ENCODE results near the gene GBP3. TPM values are rescaled to one million over a fixed set of nuclear protein-coding genes. Genes with fewer than 3 reads are reported as not detected.

Gene GBP3
- total RNA-seq, 1 experiment from 2014 or later = 0.48 TPM

DNA sequence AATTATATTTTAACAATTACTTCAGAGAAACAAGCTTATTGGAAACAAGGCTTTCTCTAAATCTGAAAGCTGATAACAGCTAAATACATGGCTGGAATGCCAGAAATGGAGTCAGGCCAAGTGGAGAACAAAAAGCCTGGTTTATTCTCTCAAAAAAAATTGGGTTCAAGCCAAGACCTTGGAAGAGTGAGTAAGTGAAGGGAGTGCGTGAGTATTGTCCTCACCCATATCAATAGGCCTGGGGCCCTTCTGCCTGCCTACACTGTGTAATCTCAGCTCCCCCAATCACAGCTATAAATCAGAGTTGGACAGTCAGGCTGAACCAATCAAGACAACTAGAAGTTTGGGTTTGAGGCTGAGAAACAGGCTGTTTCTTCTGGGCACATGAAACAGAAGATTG lies 37.6 kb downstream of the GBP3 start:
- ChIA-PET CTCF (no interaction called here), POLR2A (interaction anchor here (1.1 kb wide), 1 partner anchor 13 kb away, joined by 3 read pairs; no protein-coding TSS in a partner anchor)
- peaks cover 15% of the 10 kb centered on the region for H3K36me3 Mint-ChIP-seq (ENCODE audit: insufficient read depth, unreplicated experiment)
- intact Hi-C loops (cut with micrococcal nuclease; ENCODE audit: unreplicated experiment) = no loop called here
- TF ChIP-seq, protein P1, sequence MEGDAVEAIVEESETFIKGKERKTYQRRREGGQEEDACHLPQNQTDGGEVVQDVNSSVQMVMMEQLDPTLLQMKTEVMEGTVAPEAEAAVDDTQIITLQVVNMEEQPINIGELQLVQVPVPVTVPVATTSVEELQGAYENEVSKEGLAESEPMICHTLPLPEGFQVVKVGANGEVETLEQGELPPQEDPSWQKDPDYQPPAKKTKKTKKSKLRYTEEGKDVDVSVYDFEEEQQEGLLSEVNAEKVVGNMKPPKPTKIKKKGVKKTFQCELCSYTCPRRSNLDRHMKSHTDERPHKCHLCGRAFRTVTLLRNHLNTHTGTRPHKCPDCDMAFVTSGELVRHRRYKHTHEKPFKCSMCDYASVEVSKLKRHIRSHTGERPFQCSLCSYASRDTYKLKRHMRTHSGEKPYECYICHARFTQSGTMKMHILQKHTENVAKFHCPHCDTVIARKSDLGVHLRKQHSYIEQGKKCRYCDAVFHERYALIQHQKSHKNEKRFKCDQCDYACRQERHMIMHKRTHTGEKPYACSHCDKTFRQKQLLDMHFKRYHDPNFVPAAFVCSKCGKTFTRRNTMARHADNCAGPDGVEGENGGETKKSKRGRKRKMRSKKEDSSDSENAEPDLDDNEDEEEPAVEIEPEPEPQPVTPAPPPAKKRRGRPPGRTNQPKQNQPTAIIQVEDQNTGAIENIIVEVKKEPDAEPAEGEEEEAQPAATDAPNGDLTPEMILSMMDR (IDR thresholded peaks at IDR 0.05; ENCODE audit: insufficient read depth in 1 of 2, low read depth in 1 of 2, low read length in 1 of 2, severe bottlenecking in 1 of 2, unreplicated experiment in 1 of 2) = no peak
- no peak overlapping the region for H3K4me3 Mint-ChIP-seq (ENCODE audit: unreplicated experiment)
- no peaks in the 10 kb centered on the region for H3K27me3 Mint-ChIP-seq (ENCODE audit: insufficient read depth, unreplicated experiment)
- Histone ChIP-seq H3K9me3 (no peaks in the 10 kb centered on the region), H3K4me3 (ENCODE audit: low read depth, low read length) (no peak overlapping the region), H3K4me1 (no peaks in the 10 kb centered on the region), H3K27me3 (replicated peaks; ENCODE audit: control insufficient read depth, insufficient read depth, low read length) (no peaks in the 10 kb centered on the region), H3K36me3 (ENCODE audit: control insufficient read depth, insufficient read depth, low read length) (no peaks in the 10 kb centered on the region)
- H3K27ac Mint-ChIP-seq (ENCODE audit: unreplicated experiment) = no peak overlapping the region
- BruUV-seq (replicated peaks) = no TSS peak
- H3K4me1 Mint-ChIP-seq (ENCODE audit: low read depth, unreplicated experiment) = peaks cover 2% of the 10 kb centered on the region
- H3K9me3 Mint-ChIP-seq (ENCODE audit: unreplicated experiment) = no peaks in the 10 kb centered on the region
- DNase-seq = no peak

DNA sequence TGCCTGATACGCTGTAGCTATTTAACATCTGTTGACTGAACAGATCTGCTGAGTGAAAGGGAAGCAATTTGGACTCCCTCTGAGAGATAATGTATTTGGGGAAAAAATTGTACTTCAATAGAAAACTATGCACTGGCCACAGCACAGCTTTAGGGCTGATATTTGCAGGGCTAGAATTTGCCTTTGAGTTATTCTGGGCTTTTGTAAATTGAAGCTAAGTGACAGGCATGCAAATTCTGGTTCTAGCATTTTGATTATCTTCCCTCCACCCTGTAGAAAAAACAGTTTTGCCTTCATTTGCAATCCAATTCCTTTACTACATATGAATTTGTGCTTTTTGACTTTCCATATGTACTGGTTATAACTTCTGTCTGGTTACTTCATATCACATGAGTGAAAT lies 38.1 kb downstream of the GBP3 start:
- POLR2A ChIA-PET = interaction anchor here (1.1 kb wide), 1 partner anchor 13 kb away, joined by 3 read pairs; no protein-coding TSS in a partner anchor
- peaks cover 15% of the 10 kb centered on the region for H3K36me3 Mint-ChIP-seq (ENCODE audit: insufficient read depth, unreplicated experiment)
- Histone ChIP-seq H3K27me3 (replicated peaks; ENCODE audit: control insufficient read depth, insufficient read depth, low read length) (no peaks in the 10 kb centered on the region), H3K4me3 (ENCODE audit: low read depth, low read length) (no peak overlapping the region), H3K36me3 (ENCODE audit: control insufficient read depth, insufficient read depth, low read length) (no peaks in the 10 kb centered on the region), H3K4me1 (no peaks in the 10 kb centered on the region), H3K9me3 (no peaks in the 10 kb centered on the region)
- TF ChIP-seq, protein P1 (IDR thresholded peaks at IDR 0.05; ENCODE audit: insufficient read depth in 1 of 2, low read depth in 1 of 2, low read length in 1 of 2, severe bottlenecking in 1 of 2, unreplicated experiment in 1 of 2) = no peak
- no peaks in the 10 kb centered on the region for H3K4me1 Mint-ChIP-seq (ENCODE audit: low read depth, unreplicated experiment)
- intact Hi-C loops (cut with micrococcal nuclease; ENCODE audit: unreplicated experiment) = no loop called here
- no peak overlapping the region for H3K4me3 Mint-ChIP-seq (ENCODE audit: unreplicated experiment)
- H3K9me3 Mint-ChIP-seq (ENCODE audit: unreplicated experiment) = no peaks in the 10 kb centered on the region
- no peaks in the 10 kb centered on the region for H3K27me3 Mint-ChIP-seq (ENCODE audit: insufficient read depth, unreplicated experiment)
- CTCF ChIA-PET = no interaction called here
- DNase-seq = no peak
- no peak overlapping the region for H3K27ac Mint-ChIP-seq (ENCODE audit: unreplicated experiment)
- BruUV-seq (replicated peaks) = no TSS peak

DNA sequence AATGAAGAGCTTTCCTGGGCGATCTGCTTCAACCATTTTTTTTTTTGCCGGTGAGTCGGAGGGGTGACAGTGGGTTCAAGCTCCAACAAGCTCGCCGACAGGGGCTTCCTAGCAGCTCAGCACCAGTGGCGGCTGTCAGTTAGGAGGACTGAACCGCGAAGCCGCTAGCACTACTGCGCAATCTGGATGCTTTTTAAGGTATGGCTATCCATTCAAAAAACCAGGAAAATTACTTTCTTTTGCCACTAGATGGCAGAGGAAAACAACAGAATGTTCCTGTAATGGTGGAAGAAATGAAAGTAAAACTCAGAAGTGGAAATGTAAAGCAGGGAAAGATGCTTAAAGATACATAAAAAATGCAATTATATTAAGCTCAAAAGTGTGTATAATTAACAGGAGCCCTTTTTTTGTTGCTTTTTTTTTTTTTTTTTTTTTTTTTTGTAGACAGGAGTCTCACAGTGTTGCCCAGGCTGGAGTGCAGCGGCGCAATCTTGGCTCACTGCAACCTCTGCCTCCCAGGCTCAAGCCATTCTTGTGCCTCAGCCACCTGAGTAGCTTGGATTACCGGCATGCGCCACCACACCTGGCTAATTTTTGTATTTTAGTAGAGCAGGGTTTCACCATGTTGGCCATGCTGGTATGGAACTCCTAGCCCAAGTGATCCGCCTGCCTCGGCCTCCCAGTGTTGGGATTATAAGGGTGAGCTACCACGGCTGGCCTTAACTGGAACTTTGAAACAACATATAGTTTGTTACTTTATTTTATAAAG lies 38.7 kb downstream of the GBP3 start:
- H3K27ac Mint-ChIP-seq (ENCODE audit: unreplicated experiment) = no peak overlapping the region
- no peaks in the 10 kb centered on the region for H3K27me3 Mint-ChIP-seq (ENCODE audit: insufficient read depth, unreplicated experiment)
- H3K36me3 ChIP-seq (ENCODE audit: control insufficient read depth, insufficient read depth, low read length) = no peaks in the 10 kb centered on the region
- TF ChIP-seq, protein P1 (IDR thresholded peaks at IDR 0.05; ENCODE audit: insufficient read depth in 1 of 2, low read depth in 1 of 2, low read length in 1 of 2, severe bottlenecking in 1 of 2, unreplicated experiment in 1 of 2) = peak; percentile 27
- H3K4me3 Mint-ChIP-seq (ENCODE audit: unreplicated experiment) = no peak overlapping the region
- no peaks in the 10 kb centered on the region for H3K27me3 ChIP-seq (replicated peaks; ENCODE audit: control insufficient read depth, insufficient read depth, low read length)
- intact Hi-C loops (cut with micrococcal nuclease; ENCODE audit: unreplicated experiment) = no loop called here
- no peaks in the 10 kb centered on the region for H3K9me3 Mint-ChIP-seq (ENCODE audit: unreplicated experiment)
- no TSS peak for BruUV-seq (replicated peaks)
- H3K36me3 Mint-ChIP-seq (ENCODE audit: insufficient read depth, unreplicated experiment) = peaks cover 15% of the 10 kb centered on the region
- H3K4me3 ChIP-seq (ENCODE audit: low read depth, low read length) = no peak overlapping the region
- POLR2A ChIA-PET = interaction anchor here (1.1 kb wide), 1 partner anchor 12 kb away, joined by 3 read pairs; no protein-coding TSS in a partner anchor
- CTCF ChIA-PET = no interaction called here
- H3K9me3 ChIP-seq = no peaks in the 10 kb centered on the region
- no peaks in the 10 kb centered on the region for H3K4me1 ChIP-seq
- H3K4me1 Mint-ChIP-seq (ENCODE audit: low read depth, unreplicated experiment) = no peaks in the 10 kb centered on the region
- peak in 1 of 2 experiments; percentile 31 for DNase-seq
